GM12891 (cell line): ENCODE measurements around the gene AGPAT4.

Experiments
- PAX5 ChIP-seq: IDR thresholded peaks from 2 replicates; pipeline ENCODE4 v1.6.1; 2011; ENCODE audit warnings: low read length, moderate library complexity, mild to moderate bottlenecking; ENCODE audit not compliant: insufficient read depth, severe bottlenecking
- POLR2A ChIP-seq: IDR thresholded peaks from 2 replicates; pipeline ENCODE4 v1.6.1; 2011; ENCODE audit warnings: low read depth, low read length, control low read depth
- POLR2AphosphoS5 ChIP-seq: IDR thresholded peaks from 2 replicates; pipeline ENCODE4 v1.6.1; 2011; ENCODE audit warnings: low read depth, low read length, control low read depth
- TAF1 ChIP-seq: IDR thresholded peaks from 2 replicates; pipeline ENCODE4 v1.6.1; 2011; ENCODE audit warnings: low read depth, low read length, control low read depth

DNA sequence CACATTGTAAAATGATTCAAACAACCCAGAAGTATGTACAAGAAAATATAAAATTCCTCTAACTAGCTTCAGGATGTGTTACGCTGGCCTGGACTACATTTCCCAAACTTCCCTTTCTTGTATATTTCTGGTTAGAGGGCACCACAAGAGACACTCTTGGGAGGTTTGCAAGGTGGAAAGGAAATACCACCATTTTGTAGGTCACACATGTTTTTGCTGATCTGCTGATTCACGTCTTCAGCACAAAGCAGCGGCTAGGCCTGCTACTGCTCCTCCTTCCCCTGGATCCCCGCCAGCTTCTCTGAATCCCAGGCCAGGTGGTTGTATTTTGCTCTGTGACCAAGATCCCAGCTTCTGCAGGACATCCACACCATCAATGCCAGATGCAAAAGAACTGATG lies 104.2 kb downstream of the AGPAT4 start:
- TF ChIP-seq POLR2AphosphoS5 (no peak), POLR2A (no peak), TAF1 (no peak), PAX5 (no peak)
